ENCODE results near the gene PEMT. TPM values are rescaled to one million over a fixed set of nuclear protein-coding genes. Genes with fewer than 3 reads are reported as not detected.

Gene PEMT
- total and polyA plus RNA-seq, 2 experiments from 2014 or later = 54.8 to 55.2 TPM

DNA sequence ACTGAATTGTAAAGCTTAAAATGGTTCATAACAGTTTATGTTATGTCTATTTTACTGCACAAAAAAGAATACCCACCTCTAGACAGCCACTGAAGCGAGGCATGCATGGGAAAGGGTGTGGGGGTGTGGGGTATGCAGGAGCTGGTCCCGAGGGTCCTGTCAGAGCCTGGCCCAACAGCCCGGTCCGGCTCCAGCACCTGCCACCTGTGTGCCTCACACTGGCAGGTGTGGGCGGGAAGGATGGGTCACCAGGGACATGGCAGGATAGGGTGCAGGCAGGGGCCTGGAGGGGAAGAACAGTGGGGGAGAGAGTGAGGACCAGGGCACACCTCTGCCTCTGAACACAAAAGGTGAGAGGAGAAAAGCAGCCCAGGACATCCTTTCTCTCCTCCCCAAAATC lies 72.6 kb downstream of the PEMT start:
- Histone ChIP-seq H3K36me3 (ENCODE audit: insufficient read depth) (no peaks in the 10 kb centered on the region), H3K4me2 (no peak overlapping the region), H3K27me3 (ENCODE audit: insufficient read depth) (no peaks in the 10 kb centered on the region), H3K9me2 (ENCODE audit: insufficient read depth) (no peaks in the 10 kb centered on the region), H3K79me2 (replicated peaks; ENCODE audit: insufficient read depth) (no peaks in the 10 kb centered on the region), H3K4me3 (no peak overlapping the region), H3K27ac (ENCODE audit: low read depth) (no peak overlapping the region), H3K4me1 (ENCODE audit: insufficient read depth) (peaks cover 16% of the 10 kb centered on the region), H4K20me1 (replicated peaks; ENCODE audit: insufficient read depth) (no peaks in the 10 kb centered on the region), H2AFZ (no peak overlapping the region), H3F3A (replicated peaks; ENCODE audit: low read depth) (0 out of 2 replicates have a peak, but pooled peaks cover 3% of the 10 kb centered on the region)
- H3K4me3 Mint-ChIP-seq = no peak overlapping the region
- H3K36me3 Mint-ChIP-seq (ENCODE audit: low read depth) = no peaks in the 10 kb centered on the region; the same call in 2 of the 3 replicates
- peaks cover 12% of the 10 kb centered on the region for H3K27me3 Mint-ChIP-seq (ENCODE audit: insufficient read depth, low read depth, poor library complexity)
- TF ChIP-seq NANOG (IDR thresholded peaks at IDR 0.05; ENCODE audit: borderline replicate concordance) (no peak), EZH2phosphoT487 (IDR thresholded peaks at IDR 0.05; ENCODE audit: unreplicated experiment) (no peak), STAT1 (IDR thresholded peaks at IDR 0.05; ENCODE audit: unreplicated experiment) (no peak), CREB1 (CRISPR knock-in tag; IDR thresholded peaks at IDR 0.05; ENCODE audit: low read depth) (no peak), EZH2 (IDR thresholded peaks at IDR 0.05; ENCODE audit: low read depth, unreplicated experiment) (no peak), ZNF114 (CRISPR knock-in tag; IDR thresholded peaks at IDR 0.05) (no peak), ZNF331 (CRISPR knock-in tag; IDR thresholded peaks at IDR 0.05; ENCODE audit: low read depth) (no peak), JUNB (IDR thresholded peaks at IDR 0.05; ENCODE audit: unreplicated experiment) (no peak), POLR2AphosphoS5 (IDR thresholded peaks at IDR 0.05; ENCODE audit: low read depth) (no peak)
- TF ChIP-seq, protein P1, sequence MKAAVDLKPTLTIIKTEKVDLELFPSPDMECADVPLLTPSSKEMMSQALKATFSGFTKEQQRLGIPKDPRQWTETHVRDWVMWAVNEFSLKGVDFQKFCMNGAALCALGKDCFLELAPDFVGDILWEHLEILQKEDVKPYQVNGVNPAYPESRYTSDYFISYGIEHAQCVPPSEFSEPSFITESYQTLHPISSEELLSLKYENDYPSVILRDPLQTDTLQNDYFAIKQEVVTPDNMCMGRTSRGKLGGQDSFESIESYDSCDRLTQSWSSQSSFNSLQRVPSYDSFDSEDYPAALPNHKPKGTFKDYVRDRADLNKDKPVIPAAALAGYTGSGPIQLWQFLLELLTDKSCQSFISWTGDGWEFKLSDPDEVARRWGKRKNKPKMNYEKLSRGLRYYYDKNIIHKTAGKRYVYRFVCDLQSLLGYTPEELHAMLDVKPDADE (IDR thresholded peaks at IDR 0.05) = no peak
- TF ChIP-seq, protein P2, sequence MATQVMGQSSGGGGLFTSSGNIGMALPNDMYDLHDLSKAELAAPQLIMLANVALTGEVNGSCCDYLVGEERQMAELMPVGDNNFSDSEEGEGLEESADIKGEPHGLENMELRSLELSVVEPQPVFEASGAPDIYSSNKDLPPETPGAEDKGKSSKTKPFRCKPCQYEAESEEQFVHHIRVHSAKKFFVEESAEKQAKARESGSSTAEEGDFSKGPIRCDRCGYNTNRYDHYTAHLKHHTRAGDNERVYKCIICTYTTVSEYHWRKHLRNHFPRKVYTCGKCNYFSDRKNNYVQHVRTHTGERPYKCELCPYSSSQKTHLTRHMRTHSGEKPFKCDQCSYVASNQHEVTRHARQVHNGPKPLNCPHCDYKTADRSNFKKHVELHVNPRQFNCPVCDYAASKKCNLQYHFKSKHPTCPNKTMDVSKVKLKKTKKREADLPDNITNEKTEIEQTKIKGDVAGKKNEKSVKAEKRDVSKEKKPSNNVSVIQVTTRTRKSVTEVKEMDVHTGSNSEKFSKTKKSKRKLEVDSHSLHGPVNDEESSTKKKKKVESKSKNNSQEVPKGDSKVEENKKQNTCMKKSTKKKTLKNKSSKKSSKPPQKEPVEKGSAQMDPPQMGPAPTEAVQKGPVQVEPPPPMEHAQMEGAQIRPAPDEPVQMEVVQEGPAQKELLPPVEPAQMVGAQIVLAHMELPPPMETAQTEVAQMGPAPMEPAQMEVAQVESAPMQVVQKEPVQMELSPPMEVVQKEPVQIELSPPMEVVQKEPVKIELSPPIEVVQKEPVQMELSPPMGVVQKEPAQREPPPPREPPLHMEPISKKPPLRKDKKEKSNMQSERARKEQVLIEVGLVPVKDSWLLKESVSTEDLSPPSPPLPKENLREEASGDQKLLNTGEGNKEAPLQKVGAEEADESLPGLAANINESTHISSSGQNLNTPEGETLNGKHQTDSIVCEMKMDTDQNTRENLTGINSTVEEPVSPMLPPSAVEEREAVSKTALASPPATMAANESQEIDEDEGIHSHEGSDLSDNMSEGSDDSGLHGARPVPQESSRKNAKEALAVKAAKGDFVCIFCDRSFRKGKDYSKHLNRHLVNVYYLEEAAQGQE (IDR thresholded peaks at IDR 0.05; ENCODE audit: unreplicated experiment) = no peak
- TF ChIP-seq, protein P3, sequence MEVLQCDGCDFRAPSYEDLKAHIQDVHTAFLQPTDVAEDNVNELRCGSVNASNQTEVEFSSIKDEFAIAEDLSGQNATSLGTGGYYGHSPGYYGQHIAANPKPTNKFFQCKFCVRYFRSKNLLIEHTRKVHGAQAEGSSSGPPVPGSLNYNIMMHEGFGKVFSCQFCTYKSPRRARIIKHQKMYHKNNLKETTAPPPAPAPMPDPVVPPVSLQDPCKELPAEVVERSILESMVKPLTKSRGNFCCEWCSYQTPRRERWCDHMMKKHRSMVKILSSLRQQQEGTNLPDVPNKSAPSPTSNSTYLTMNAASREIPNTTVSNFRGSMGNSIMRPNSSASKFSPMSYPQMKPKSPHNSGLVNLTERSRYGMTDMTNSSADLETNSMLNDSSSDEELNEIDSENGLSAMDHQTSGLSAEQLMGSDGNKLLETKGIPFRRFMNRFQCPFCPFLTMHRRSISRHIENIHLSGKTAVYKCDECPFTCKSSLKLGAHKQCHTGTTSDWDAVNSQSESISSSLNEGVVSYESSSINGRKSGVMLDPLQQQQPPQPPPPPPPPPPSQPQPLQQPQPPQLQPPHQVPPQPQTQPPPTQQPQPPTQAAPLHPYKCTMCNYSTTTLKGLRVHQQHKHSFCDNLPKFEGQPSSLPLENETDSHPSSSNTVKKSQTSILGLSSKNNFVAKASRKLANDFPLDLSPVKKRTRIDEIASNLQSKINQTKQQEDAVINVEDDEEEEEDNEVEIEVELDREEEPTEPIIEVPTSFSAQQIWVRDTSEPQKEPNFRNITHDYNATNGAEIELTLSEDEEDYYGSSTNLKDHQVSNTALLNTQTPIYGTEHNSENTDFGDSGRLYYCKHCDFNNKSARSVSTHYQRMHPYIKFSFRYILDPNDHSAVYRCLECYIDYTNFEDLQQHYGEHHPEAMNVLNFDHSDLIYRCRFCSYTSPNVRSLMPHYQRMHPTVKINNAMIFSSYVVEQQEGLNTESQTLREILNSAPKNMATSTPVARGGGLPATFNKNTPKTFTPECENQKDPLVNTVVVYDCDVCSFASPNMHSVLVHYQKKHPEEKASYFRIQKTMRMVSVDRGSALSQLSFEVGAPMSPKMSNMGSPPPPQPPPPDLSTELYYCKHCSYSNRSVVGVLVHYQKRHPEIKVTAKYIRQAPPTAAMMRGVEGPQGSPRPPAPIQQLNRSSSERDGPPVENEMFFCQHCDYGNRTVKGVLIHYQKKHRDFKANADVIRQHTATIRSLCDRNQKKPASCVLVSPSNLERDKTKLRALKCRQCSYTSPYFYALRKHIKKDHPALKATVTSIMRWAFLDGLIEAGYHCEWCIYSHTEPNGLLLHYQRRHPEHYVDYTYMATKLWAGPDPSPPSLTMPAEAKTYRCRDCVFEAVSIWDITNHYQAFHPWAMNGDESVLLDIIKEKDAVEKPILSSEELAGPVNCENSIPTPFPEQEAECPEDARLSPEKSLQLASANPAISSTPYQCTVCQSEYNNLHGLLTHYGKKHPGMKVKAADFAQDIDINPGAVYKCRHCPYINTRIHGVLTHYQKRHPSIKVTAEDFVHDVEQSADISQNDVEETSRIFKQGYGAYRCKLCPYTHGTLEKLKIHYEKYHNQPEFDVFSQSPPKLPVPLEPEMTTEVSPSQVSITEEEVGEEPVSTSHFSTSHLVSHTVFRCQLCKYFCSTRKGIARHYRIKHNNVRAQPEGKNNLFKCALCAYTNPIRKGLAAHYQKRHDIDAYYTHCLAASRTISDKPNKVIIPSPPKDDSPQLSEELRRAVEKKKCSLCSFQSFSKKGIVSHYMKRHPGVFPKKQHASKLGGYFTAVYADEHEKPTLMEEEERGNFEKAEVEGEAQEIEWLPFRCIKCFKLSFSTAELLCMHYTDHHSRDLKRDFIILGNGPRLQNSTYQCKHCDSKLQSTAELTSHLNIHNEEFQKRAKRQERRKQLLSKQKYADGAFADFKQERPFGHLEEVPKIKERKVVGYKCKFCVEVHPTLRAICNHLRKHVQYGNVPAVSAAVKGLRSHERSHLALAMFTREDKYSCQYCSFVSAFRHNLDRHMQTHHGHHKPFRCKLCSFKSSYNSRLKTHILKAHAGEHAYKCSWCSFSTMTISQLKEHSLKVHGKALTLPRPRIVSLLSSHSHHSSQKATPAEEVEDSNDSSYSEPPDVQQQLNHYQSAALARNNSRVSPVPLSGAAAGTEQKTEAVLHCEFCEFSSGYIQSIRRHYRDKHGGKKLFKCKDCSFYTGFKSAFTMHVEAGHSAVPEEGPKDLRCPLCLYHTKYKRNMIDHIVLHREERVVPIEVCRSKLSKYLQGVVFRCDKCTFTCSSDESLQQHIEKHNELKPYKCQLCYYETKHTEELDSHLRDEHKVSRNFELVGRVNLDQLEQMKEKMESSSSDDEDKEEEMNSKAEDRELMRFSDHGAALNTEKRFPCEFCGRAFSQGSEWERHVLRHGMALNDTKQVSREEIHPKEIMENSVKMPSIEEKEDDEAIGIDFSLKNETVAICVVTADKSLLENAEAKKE (CRISPR knock-in tag; IDR thresholded peaks at IDR 0.05) = no peak
- TF ChIP-seq, protein P4, sequence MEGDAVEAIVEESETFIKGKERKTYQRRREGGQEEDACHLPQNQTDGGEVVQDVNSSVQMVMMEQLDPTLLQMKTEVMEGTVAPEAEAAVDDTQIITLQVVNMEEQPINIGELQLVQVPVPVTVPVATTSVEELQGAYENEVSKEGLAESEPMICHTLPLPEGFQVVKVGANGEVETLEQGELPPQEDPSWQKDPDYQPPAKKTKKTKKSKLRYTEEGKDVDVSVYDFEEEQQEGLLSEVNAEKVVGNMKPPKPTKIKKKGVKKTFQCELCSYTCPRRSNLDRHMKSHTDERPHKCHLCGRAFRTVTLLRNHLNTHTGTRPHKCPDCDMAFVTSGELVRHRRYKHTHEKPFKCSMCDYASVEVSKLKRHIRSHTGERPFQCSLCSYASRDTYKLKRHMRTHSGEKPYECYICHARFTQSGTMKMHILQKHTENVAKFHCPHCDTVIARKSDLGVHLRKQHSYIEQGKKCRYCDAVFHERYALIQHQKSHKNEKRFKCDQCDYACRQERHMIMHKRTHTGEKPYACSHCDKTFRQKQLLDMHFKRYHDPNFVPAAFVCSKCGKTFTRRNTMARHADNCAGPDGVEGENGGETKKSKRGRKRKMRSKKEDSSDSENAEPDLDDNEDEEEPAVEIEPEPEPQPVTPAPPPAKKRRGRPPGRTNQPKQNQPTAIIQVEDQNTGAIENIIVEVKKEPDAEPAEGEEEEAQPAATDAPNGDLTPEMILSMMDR (conservative IDR thresholded peaks at IDR 0.05; ENCODE audit: low read depth in 2 of 2) = no peak
- DNase-seq (ENCODE audit: low spot score) (no peak), ATAC-seq (no peak)
- H3K27ac Mint-ChIP-seq = no peak overlapping the region
- H3K9me3 Mint-ChIP-seq = no peaks in the 10 kb centered on the region; the same call in 2 of the 3 replicates
- peaks cover 44% of the 10 kb centered on the region for H3K4me1 Mint-ChIP-seq
